Liver (tissue), 9 donors: ENCODE results near the gene VAV3. TPM values are rescaled to one million over a fixed set of nuclear protein-coding genes. Genes with fewer than 3 reads are reported as not detected.

Experiments used
- DNase-seq: peaks from one replicate; pipeline ENCODE4 v3.0.0-alpha.2; 2017; ENCODE audit warnings: low spot score
- H3K27ac ChIP-seq, 2 donors: one replicate each; pipeline ENCODE4 v1.7.0; 2013; ENCODE audit warnings: inconsistent platforms in 2 of 2, low read length in 2 of 2, control low read depth in 1 of 2, low read depth in 1 of 2, mild to moderate bottlenecking in 1 of 2
- H3K27me3 ChIP-seq, 4 donors: one replicate each; pipeline versions ENCODE4 v1.6.1 to v1.7.0; 2013; ENCODE audit warnings: low read length in 3 of 4, inconsistent platforms in 1 of 4, mild to moderate bottlenecking in 1 of 4, moderate library complexity in 1 of 4; ENCODE audit not compliant: control insufficient read depth in 4 of 4, insufficient read depth in 4 of 4
- H3K36me3 ChIP-seq, 4 donors: one replicate each; pipeline versions ENCODE4 v1.6.1 to v1.7.0; 2013; ENCODE audit warnings: low read length in 3 of 4, mild to moderate bottlenecking in 3 of 4, low read depth in 1 of 4, moderate library complexity in 1 of 4; ENCODE audit not compliant: control insufficient read depth in 4 of 4, insufficient read depth in 3 of 4
- H3K4me1 ChIP-seq, 4 donors: one replicate each; pipeline versions ENCODE4 v1.6.1 to v1.7.0; 2013; ENCODE audit warnings: low read length in 3 of 4, mild to moderate bottlenecking in 3 of 4, moderate library complexity in 1 of 4; ENCODE audit not compliant: control insufficient read depth in 4 of 4, insufficient read depth in 4 of 4
- H3K4me3 ChIP-seq, 3 donors: one replicate each; pipeline versions ENCODE4 v1.6.1 to v1.7.0; 2013; ENCODE audit warnings: low read length in 3 of 3, control low read depth in 1 of 3, low read depth in 1 of 3, mild to moderate bottlenecking in 1 of 3
- H3K9ac ChIP-seq, 2 donors: one replicate each; pipeline ENCODE4 v1.7.0; 2013; ENCODE audit warnings: low read length in 2 of 2, mild to moderate bottlenecking in 2 of 2, moderate library complexity in 2 of 2, control low read depth in 1 of 2, low read depth in 1 of 2
- H3K9me3 ChIP-seq, 4 donors: one replicate each; pipeline versions ENCODE4 v1.6.1 to v1.7.0; 2013; ENCODE audit warnings: low read length in 3 of 4; ENCODE audit not compliant: control insufficient read depth in 4 of 4
- EGR1 ChIP-seq, 2 donors: IDR thresholded peaks; 2 replicates each; pipeline ENCODE4 v1.6.1; 2016 to 2018; ENCODE audit warnings: antibody characterized with exemption in 2 of 2, low read depth in 2 of 2
- FOXA1 ChIP-seq: IDR thresholded peaks from 2 replicates; pipeline ENCODE4 v1.6.1; 2016; ENCODE audit warnings: antibody characterized with exemption
- FOXA2 ChIP-seq: IDR thresholded peaks from 2 replicates; pipeline ENCODE4 v1.6.1; 2016; ENCODE audit warnings: antibody characterized with exemption
- GABPA ChIP-seq, 2 donors: IDR thresholded peaks in 1 of 2; conservative IDR thresholded peaks in 1 of 2; 2 replicates each; pipeline ENCODE4 v1.6.1; 2016; ENCODE audit warnings: antibody characterized with exemption in 2 of 2, mild to moderate bottlenecking in 1 of 2, moderate library complexity in 1 of 2
- HNF4A ChIP-seq, 2 donors: conservative IDR thresholded peaks; 2 replicates each; pipeline ENCODE4 v1.6.1; 2016; ENCODE audit warnings: antibody characterized with exemption in 2 of 2, mild to moderate bottlenecking in 2 of 2
- HNF4G ChIP-seq: IDR thresholded peaks from 2 replicates; pipeline ENCODE4 v1.6.1; 2016; ENCODE audit warnings: antibody characterized with exemption
- JUND ChIP-seq, 2 donors: IDR thresholded peaks; 2 replicates each; pipeline ENCODE4 v1.6.1; 2016; ENCODE audit warnings: antibody characterized with exemption in 2 of 2
- NR2F2 ChIP-seq: IDR thresholded peaks from 2 replicates; pipeline ENCODE4 v1.6.1; 2016; ENCODE audit warnings: antibody characterized with exemption
- RAD21 ChIP-seq, 2 donors: IDR thresholded peaks; 2 replicates each; pipeline ENCODE4 v1.6.1; 2016; ENCODE audit warnings: antibody characterized with exemption in 2 of 2, mild to moderate bottlenecking in 2 of 2
- RXRA ChIP-seq, 2 donors: IDR thresholded peaks; 2 replicates each; pipeline ENCODE4 v1.6.1; 2017 to 2018; ENCODE audit warnings: antibody characterized with exemption in 2 of 2, mild to moderate bottlenecking in 1 of 2
- SP1 ChIP-seq: IDR thresholded peaks from 2 replicates; pipeline ENCODE4 v1.6.1; 2018; ENCODE audit warnings: antibody characterized with exemption, mild to moderate bottlenecking
- TAF1 ChIP-seq: conservative IDR thresholded peaks from 2 replicates; pipeline ENCODE4 v1.6.1; 2016; ENCODE audit warnings: antibody characterized with exemption, mild to moderate bottlenecking
- YY1 ChIP-seq: IDR thresholded peaks from 2 replicates; pipeline ENCODE4 v1.6.1; 2016; ENCODE audit warnings: antibody characterized with exemption, mild to moderate bottlenecking
- WGBS: extraction: QIAGEN DNeasy Blood & Tissue Kit; methylation state at CpG from one replicate; pipeline ENCODE4 v1.1.7; 2013; 5-methylcytosine and 5-hydroxymethylcytosine counted together
- polyA plus RNA-seq, 2 donors: library from polyadenylated mRNA; stranded (reverse) in 1 of 2; unstranded in 1 of 2; fragments of 200-250 nt in 1 of 2; fragments of >200 nt in 1 of 2; fragmentation: Nextera tagmentation in 1 of 2; extraction: Ambion mirVana in 1 of 2; gene quantifications; one replicate each; pipeline versions ENCODE4 v1.2.1 to v1.2.3, GENCODE V29; 2013 to 2015
- total RNA-seq, 2 donors: library from RNA; depleted of rRNA; stranded (reverse); fragments of >200 nt; gene quantifications; one replicate each; pipeline ENCODE4 v1.2.3, GENCODE V29; 2014
- TF ChIP-seq, protein P1 (sequence below): IDR thresholded peaks from 2 replicates; pipeline ENCODE4 v1.6.1; 2016; ENCODE audit warnings: antibody characterized with exemption
- TF ChIP-seq, protein P2 (sequence below): fragments of 150-350 bp; IDR thresholded peaks from 2 replicates; pipeline ENCODE4 v1.5.1; 2017; ENCODE audit warnings: improper control_type of control experiment, low read depth, low read length; ENCODE audit not compliant: missing input control
- TF ChIP-seq, protein P3 (sequence below): IDR thresholded peaks from 2 replicates; pipeline ENCODE4 v1.6.1; 2016; ENCODE audit warnings: antibody characterized with exemption
- TF ChIP-seq, protein P4 (sequence below): IDR thresholded peaks from 2 replicates; pipeline ENCODE4 v1.6.1; 2016; ENCODE audit warnings: antibody characterized with exemption, mild to moderate bottlenecking
- TF ChIP-seq, protein P5 (sequence below): IDR thresholded peaks from 2 replicates; pipeline ENCODE4 v1.6.1; 2016; ENCODE audit warnings: antibody characterized with exemption
- donor health status: healthy.
- donor health status: healthy.
- donor health status: healthy.
- donor health status: healthy.
- donor health status: healthy.

VAV3 gene
- total and polyA plus RNA-seq, 4 donors, result 0.46 to 4.8 (median 2.7) TPM

DNA sequence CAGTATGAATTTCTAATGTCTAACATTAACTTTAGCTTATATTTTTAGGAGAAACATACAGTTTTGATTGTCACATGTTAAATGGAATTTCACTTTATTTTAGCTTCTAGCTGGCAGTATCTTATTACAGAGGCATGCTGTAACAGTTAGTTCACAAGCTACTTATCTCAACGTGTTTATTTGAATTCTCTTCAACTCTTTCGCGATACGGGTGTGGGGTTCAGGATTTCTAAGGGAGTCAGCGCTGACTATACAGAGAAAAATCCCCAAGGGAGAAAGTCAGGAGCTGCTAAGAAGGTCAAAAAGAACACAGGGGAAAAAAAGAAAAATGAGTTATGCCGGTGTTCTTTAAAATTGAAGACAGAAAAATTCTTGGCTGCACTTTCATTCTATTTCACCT lies 296.2 kb downstream of the VAV3 start:
- no peaks in the 10 kb centered on the region for H3K9me3 ChIP-seq
- no peaks in the 10 kb centered on the region for H3K27me3 ChIP-seq
- no peak overlapping the region for H3K4me3 ChIP-seq
- 48% methylated on average over 6 of the region's 6 CpGs for WGBS
- no peaks in the 10 kb centered on the region for H3K4me1 ChIP-seq
- no peak overlapping the region for H3K27ac ChIP-seq
- no peak overlapping the region for H3K9ac ChIP-seq
- no peak for TF ChIP-seq FOXA1
- TF ChIP-seq, protein P1, sequence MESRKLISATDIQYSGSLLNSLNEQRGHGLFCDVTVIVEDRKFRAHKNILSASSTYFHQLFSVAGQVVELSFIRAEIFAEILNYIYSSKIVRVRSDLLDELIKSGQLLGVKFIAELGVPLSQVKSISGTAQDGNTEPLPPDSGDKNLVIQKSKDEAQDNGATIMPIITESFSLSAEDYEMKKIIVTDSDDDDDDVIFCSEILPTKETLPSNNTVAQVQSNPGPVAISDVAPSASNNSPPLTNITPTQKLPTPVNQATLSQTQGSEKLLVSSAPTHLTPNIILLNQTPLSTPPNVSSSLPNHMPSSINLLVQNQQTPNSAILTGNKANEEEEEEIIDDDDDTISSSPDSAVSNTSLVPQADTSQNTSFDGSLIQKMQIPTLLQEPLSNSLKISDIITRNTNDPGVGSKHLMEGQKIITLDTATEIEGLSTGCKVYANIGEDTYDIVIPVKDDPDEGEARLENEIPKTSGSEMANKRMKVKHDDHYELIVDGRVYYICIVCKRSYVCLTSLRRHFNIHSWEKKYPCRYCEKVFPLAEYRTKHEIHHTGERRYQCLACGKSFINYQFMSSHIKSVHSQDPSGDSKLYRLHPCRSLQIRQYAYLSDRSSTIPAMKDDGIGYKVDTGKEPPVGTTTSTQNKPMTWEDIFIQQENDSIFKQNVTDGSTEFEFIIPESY, result no peak
- TF ChIP-seq RAD21 (IDR thresholded peaks at IDR 0.05), result no peak
- TF ChIP-seq, protein P2, sequence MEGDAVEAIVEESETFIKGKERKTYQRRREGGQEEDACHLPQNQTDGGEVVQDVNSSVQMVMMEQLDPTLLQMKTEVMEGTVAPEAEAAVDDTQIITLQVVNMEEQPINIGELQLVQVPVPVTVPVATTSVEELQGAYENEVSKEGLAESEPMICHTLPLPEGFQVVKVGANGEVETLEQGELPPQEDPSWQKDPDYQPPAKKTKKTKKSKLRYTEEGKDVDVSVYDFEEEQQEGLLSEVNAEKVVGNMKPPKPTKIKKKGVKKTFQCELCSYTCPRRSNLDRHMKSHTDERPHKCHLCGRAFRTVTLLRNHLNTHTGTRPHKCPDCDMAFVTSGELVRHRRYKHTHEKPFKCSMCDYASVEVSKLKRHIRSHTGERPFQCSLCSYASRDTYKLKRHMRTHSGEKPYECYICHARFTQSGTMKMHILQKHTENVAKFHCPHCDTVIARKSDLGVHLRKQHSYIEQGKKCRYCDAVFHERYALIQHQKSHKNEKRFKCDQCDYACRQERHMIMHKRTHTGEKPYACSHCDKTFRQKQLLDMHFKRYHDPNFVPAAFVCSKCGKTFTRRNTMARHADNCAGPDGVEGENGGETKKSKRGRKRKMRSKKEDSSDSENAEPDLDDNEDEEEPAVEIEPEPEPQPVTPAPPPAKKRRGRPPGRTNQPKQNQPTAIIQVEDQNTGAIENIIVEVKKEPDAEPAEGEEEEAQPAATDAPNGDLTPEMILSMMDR, result no peak
- no peak for TF ChIP-seq HNF4G
- no peak for TF ChIP-seq HNF4A (conservative IDR thresholded peaks at IDR 0.05)
- no peak for TF ChIP-seq RXRA (IDR thresholded peaks at IDR 0.05)
- no peak for TF ChIP-seq FOXA2
- TF ChIP-seq, protein P3, sequence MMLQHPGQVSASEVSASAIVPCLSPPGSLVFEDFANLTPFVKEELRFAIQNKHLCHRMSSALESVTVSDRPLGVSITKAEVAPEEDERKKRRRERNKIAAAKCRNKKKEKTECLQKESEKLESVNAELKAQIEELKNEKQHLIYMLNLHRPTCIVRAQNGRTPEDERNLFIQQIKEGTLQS, result no peak
- DNase-seq, result no peak
- H3K36me3 ChIP-seq, result no peaks in the 10 kb centered on the region

DNA sequence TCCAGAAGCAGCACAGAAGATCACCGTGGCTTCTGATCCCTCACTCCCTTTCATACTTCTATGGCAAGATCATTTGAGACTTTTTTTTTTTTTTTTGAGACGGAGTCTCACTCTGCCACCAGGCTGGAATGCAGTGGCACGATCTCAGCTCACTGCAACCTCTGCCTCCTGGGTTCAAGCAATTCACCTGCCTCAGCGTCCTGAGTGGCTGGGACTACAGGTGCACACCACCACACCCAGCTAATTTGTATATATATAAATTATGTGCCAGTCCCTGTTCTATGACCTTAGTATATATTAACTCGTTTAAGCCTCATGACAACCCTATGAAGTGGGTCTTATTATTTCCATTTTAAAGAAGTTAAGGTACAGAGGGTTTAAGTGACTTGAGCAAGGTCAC lies 298.5 kb downstream of the VAV3 start:
- TF ChIP-seq SP1 (no peak), EGR1 (IDR thresholded peaks at IDR 0.05; ENCODE audit: low read depth in 2 of 2) (no peak), TAF1 (no peak), FOXA2 (no peak), RXRA (IDR thresholded peaks at IDR 0.05) (no peak), JUND (IDR thresholded peaks at IDR 0.05) (no peak), FOXA1 (no peak), RAD21 (IDR thresholded peaks at IDR 0.05) (no peak), YY1 (no peak), GABPA (IDR thresholded peaks at IDR 0.05 in 1 of 2, conservative IDR thresholded peaks at IDR 0.05 in 1 of 2) (no peak), HNF4G (no peak), NR2F2 (no peak)
- TF ChIP-seq, protein P4, sequence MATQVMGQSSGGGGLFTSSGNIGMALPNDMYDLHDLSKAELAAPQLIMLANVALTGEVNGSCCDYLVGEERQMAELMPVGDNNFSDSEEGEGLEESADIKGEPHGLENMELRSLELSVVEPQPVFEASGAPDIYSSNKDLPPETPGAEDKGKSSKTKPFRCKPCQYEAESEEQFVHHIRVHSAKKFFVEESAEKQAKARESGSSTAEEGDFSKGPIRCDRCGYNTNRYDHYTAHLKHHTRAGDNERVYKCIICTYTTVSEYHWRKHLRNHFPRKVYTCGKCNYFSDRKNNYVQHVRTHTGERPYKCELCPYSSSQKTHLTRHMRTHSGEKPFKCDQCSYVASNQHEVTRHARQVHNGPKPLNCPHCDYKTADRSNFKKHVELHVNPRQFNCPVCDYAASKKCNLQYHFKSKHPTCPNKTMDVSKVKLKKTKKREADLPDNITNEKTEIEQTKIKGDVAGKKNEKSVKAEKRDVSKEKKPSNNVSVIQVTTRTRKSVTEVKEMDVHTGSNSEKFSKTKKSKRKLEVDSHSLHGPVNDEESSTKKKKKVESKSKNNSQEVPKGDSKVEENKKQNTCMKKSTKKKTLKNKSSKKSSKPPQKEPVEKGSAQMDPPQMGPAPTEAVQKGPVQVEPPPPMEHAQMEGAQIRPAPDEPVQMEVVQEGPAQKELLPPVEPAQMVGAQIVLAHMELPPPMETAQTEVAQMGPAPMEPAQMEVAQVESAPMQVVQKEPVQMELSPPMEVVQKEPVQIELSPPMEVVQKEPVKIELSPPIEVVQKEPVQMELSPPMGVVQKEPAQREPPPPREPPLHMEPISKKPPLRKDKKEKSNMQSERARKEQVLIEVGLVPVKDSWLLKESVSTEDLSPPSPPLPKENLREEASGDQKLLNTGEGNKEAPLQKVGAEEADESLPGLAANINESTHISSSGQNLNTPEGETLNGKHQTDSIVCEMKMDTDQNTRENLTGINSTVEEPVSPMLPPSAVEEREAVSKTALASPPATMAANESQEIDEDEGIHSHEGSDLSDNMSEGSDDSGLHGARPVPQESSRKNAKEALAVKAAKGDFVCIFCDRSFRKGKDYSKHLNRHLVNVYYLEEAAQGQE, result no peak
- TF ChIP-seq, protein P2, result no peak
- TF ChIP-seq, protein P5, sequence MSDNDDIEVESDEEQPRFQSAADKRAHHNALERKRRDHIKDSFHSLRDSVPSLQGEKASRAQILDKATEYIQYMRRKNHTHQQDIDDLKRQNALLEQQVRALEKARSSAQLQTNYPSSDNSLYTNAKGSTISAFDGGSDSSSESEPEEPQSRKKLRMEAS, result no peak
- TF ChIP-seq, protein P3, result no peak
- TF ChIP-seq, protein P1, result no peak
- 70% methylated on average over 5 of the region's 5 CpGs for WGBS
- Histone ChIP-seq H3K36me3 (no peaks in the 10 kb centered on the region), H3K9ac (no peak overlapping the region), H3K4me1 (no peaks in the 10 kb centered on the region), H3K27me3 (no peaks in the 10 kb centered on the region), H3K27ac (no peak overlapping the region), H3K4me3 (no peak overlapping the region), H3K9me3 (no peaks in the 10 kb centered on the region)
- DNase-seq, result no peak
